Fibroblast of upper back skin (primary cell): ENCODE data around the gene PSME1.

Experiments
- DNase-seq: peaks from one replicate; pipeline ENCODE4 v3.0.0-alpha.2; 2013

Gene PSME1

DNA sequence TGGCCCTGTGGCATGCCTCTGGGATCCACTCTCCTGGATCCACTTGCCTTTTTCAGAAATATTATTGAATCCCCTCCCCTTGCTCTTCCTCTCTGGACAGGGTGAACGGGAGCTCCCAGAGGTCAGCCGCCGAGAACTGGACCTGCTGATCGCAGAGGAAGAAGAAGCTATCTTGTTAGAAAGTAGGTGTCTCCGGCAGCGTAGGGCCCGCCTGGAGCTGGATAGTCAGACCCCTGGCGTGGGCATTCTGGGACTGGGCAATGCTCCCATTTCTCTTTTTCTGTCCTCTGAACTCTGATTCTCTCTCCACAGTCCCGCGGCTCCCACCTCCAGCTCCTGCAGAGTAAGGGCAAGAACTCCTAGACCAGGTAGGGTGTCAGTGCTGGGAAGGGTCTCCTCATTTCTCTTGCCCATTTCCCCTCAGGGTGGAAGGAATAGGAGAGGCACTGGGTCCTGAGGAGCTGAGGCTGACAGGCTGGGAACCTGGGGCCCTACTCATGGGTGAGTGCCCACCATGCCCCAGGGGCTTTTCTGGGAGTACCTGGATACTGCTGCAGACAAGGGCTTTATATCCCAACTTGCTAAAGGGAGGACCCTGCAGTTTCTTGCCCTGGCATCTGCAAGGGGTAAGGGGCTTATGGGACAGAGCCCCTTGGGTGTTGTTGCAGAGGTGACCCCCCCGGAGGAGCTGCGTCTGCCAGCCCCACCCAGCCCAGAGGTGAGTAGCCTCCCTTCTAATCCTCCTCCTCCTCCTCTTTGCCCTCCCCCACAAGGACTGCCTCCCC is 41.2 kb downstream of the PSME1 start:
- DNase-seq, result no peak

DNA sequence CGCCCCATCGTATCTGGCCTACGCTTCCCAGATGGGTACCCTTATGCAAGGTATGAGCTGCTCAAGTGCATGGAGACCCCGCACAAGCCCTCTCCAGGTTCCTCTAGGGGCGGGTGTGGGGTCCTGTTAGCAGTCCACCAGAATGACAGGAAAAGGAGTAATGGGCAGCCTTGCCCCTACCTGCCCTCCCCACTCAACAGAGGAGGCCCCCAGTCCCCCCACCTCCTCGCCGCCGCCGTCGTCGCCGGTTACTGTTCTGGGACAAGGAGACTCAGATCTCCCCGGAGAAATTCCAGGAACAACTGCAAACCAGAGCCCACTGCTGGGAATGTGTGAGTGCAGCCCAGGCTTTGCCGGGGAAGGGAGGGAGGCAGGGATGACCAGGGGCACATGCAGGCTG is 41.9 kb downstream of the PSME1 start:
- DNase-seq, result no peak

DNA sequence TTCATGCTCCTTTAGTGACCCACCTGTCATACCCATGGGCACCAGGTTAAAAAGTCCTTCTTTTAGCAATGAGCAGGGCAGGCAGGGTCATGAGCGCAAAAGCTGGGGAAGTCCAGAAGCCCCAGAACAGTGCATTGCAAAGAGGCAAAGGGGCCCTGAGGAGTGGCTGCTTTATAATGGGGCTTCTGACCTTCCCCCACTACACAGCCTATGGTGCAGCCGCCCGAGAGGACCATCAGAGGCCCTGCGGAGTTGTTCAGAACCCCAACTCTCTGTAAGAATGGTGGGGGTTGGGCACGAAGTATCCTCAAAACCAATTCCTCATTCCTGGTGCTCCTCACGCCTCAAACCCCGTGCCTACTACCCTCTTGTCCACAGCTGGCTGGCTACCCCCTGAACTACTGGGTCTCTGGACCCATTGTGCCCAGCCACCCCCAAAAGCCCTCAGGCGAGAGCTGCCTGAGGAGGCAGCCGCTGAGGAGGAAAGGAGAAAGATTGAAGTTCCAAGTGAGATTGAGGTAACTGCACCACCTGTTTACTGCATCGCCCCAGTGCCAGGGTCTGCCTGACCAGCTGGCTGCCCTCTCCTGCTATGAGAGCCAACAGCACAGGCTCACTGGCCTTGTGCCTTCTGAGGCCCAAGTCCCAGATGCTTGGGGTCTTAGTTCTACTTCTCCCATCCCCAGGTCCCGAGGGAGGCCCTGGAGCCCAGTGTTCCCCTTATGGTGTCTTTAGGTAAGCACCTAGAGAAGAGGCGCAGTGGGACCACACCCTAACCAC is 42.6 kb downstream of the PSME1 start:
- no peak for DNase-seq

DNA sequence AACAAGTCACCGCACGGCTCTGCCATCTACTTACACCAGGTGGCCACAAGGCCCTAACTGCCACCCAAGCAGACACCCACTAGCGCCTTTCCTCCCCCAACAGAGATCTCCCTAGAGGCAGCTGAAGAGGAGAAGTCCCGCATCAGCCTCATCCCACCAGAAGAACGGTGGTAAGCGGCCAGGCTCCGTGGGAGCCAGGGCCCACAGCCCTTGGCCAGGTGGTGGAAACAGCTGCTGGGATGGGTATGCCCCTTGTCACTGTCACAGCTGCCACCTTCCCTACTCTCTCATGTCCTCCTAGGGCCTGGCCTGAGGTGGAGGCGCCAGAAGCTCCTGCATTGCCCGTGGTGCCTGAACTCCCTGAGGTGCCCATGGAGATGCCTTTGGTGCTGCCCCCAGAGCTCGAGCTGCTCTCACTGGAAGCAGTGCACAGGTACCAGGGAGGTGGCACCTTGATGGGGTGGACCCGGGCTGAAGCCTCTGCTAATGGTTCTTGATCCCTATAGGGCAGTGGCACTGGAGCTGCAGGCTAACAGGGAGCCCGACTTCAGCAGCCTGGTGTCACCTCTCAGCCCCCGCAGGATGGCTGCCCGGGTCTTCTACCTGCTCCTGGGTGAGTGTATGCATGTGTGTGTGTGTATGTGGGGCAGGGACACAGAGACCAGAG is 43.4 kb downstream of the PSME1 start:
- DNase-seq, result no peak

DNA sequence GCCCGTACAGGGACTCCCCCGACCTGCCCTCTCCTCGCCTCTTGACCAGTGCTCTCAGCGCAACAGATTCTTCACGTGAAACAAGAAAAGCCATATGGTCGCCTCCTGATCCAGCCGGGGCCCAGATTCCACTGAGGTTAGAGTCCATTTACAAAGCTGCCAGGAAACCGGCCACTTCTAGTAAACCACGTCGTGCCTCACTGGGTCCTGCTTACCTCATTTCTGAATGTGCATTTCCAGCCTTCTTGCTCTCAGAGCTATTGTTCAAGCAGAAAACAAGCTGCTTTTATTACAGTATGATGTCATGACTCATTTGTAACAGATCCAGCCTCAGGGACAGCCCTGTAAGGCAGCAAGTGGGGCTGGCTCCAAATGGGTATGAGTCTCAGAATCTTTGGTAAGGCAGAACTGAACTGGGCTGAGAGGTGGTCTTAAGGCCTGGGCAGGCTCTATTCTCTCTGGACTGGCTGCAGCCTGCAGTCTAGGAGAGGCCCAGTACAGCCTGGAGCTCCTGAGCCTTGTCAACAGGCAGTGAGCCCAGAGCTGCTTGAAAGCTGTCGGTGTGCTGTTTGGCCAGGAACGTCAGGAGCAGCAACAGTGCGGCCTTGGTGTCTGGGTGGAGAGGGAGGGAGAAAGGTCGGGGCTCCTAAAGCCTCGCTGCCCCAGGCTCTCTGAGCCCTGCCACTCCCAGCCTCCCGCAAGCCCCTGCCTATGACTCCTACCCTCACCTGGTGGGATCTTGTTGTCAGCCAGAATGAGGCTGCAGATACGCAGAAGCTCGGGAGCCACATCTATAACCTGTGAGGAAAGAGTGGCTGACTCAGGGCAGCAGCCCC is 44.2 kb downstream of the PSME1 start:
- peak; percentile 49 for DNase-seq

DNA sequence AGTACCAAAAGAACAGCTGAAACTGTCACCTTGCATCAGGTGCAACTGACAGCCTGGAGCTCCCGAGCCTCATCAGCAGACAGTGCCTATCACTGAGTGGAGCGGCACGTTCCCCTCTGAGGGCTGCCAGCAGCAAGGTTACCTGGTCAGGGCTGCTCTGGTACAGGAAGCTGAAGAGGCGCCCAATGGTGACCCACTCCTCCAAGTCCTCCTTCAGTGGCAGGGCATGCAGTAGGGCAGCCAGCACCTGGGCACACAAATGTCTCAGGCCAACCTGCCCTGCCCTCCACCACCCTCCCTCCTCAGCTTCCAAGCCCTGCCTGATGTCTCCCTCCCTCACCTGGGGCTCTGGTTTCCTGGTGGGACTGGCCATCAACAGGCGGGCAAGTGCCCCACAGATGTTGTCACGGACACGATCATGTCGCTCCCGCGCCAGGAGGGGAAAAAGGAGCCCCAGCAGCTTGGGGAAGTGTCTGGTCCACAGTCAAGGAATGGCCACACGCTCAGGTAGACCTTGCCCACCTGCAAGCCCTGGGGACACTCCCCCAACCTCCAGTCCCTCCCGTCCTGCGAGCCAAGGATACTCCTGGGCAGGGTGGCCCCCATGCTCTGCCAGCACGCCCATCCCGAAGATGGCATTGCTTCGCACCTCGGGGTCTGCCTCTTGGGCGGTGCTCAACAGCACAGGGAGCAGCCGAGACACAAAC is 45.5 kb downstream of the PSME1 start:
- no peak for DNase-seq

DNA sequence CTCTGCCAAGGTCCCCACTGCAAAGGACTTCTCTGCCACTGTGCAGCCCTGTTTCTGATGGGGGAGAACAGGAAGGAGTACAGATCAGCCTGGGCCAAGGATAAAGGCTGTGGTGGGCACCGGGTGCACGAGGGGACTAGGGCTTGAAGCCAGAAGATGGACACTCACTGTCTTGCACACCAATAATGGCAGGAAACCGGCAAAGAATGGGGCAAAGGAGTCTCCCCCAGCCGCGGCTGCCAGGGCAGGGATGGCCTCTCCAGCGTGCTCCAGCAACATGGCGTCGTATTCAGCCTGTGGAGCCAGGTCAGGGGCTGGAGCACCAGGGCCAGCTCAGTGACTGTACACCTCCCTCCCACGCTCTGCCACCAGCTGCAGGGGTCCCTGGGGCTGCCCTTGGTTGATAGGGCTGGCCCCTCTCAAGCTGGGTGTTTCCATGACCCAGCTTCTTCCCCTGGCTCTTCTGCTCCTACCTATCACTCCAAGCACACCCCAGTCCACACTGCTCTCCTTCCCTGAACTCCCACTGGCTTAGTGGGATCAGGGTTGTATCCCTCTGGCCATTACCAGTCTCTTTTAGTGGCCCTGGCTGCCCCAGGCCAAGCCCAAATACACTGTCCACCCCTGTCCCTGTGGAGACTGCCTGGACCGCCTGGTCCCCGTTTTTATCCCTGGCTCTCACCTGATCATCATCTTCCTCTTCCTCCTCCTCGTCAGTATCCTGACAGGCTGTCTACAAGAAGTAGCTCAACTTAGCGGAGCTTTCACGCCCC is 46.3 kb downstream of the PSME1 start:
- DNase-seq, result no peak

DNA sequence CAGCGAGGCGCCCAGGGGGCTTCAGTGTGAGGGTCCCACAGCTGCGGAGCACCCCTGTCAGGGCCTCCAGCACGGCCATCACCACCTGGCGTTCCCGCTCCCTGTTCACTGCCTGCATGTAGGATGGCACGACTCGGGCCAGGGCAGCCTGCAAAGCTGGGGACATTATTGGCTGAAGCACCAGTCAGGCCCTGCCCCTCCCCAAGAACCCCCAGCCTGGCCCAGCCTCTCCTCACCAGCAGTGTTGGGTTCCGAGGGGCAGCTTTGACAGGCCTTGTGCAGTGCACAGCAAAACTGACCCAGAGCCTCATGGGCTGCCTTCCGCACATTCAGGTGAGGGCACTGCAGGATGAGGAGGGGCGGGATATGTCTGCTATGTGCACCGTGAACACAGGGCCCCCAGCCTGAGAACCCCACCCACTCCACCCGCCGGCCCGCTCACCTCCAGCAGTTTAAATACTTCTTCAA is 47.1 kb downstream of the PSME1 start:
- no peak for DNase-seq

DNA sequence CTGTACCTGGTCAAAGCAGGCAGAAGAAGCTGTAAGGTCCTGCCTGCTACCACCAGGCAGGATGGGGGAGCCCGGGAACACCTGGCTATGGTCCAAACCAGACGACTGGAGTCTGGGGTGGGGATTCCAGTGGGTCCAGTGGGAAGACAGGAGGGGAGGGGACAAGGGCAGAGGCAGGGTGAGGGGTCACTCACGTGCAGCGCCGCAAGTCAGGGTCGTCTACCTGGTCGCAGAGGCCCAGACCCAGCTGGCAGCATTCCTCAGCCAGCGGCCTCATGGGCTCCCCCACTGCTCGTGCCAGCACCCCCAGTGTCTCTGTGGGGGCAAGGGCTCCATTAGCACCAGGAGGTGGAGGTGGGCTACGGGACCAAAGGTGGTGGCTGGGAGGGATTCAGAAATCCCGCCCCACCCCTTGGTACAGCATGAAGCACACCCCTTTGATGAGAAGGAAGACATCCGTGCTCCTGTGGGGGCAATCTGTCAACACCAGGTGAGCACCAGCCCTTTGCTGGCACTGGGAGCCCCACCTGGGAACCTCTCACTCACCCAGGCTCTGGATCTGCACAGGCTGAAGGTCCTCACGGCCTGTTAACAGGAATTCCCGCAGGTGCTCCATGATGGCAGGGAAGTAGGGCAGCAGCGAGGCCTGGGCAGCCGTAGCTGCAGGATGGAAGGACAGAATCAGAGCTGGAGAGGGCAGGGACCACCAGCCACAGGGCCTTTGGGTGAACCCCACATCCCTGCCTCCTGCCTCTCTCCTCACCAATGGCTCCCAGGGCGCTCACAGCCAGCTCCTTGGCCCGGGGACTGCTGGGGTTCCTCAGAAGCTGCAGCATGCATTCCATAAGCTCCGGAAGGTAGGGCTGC is 48.3 kb downstream of the PSME1 start:
- DNase-seq, result no peak

DNA sequence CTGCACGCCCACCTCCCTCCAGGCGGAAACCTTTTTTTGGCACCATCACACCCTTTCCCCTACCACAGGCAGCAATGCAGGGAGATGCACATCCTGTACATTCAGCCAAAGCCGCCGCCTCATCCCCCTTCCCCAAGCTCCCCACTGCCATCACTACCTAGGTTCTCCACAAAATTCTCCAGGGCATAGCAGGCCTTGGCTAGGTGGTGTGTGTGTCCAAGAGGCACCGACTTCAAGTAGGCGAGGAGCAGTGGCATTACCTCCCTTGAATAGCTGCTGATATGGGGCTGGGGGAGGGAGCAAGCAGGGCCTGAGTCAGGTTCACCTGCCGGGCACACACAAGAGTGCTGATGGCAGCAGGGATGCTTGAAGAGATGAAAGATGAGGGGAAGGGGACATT is 49.0 kb downstream of the PSME1 start:
- DNase-seq, result no peak

DNA sequence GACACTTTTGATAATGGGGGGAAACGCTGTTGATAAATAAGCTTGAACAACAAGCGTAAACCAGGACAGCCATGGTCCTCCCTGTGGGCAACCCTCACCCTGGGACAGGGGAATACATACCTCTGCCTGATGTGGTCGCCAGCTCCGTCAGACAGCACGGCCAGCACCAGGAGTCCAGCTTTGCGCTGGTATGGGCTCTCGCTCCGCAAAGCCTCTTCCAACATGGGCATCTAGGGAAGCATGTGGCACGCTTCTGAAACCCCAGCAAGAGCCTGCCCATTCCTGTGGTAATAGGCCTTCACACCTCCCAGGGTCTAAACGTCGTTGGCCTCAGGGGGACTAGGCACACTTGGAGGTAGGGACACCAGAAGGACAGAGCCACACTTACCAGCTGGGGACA is 49.7 kb downstream of the PSME1 start:
- DNase-seq, result no peak

DNA sequence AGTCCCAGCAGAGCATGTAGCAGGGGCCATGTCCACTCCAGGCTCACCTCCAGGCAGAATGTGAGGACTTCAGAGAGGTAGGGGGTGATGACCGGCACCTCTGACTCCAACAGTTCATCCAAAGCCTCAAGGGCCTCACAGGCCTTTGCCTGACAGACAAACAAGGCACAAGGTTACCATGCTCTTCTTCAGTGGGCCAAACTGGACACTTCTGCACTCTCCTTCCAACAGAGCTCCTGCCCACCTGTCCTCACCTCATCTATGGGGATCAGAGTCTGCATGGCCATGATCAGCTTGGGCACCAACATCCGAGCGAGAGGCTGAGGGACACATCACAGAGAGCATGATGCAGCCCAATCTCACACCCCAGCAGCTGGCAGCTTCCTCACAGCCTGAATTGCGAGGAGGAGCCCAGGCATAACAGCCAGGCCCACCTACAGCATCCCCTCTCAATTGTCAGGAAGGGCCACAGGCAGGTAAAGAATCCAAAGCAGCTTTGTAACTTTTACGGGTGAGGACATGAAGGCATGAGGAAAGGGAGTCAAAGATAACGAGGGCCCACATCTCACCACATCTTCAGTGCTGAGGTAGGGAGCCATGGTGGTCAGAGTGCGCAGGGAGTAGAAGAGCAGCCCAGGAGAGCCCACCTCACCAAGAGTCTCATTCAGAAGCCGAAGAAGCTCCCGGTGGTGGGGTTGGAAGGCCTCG is 51.0 kb downstream of the PSME1 start:
- DNase-seq, result no peak

DNA sequence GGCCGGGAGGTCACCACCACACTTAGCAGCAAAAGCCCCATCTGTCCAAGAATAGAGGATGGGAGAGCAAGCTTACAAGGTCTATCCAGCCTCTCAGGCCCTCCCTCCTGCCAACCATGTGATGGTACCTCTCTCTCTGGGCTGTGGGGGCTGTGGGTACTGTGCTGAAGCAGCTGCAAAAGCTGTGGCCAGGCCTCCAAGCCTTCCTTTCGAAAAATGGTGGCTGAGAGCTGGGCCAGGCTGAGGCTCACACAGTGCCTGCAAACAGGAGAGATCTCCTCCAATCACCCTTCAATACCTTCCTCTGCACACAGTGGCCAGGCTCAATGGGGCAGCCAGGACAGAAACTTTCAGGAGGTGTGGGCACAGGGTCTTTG is 51.5 kb downstream of the PSME1 start:
- no peak for DNase-seq
